CD4-positive, alpha-beta T cell treated with Interleukin-12 subunit alpha and Interleukin-12 subunit beta, for 1 hour (primary cell): ENCODE data around the gene KIAA1191.

ENCODE experiments used
- DNase-seq: peaks from one replicate; pipeline ENCODE4 v3.0.0-alpha.2; 2020

KIAA1191 gene

GRCh38 chr5:176365351-176366231 is 4.0 kb upstream of the KIAA1191 start, which contains the start of gene ARL10:
Gene ARL10 (plus strand): TSS chr5:176365487. CDS start chr5:176365564, 77 bp downstream.
- peak; percentile 54 for DNase-seq

GRCh38 chr5:176364765-176365350 is 3.3 kb upstream of the KIAA1191 start:
- no peak for DNase-seq

- DNase-seq = no peak
Measured at GRCh38 chr5:176362233-176362490, 598 bp upstream of the KIAA1191 start.

DNA sequence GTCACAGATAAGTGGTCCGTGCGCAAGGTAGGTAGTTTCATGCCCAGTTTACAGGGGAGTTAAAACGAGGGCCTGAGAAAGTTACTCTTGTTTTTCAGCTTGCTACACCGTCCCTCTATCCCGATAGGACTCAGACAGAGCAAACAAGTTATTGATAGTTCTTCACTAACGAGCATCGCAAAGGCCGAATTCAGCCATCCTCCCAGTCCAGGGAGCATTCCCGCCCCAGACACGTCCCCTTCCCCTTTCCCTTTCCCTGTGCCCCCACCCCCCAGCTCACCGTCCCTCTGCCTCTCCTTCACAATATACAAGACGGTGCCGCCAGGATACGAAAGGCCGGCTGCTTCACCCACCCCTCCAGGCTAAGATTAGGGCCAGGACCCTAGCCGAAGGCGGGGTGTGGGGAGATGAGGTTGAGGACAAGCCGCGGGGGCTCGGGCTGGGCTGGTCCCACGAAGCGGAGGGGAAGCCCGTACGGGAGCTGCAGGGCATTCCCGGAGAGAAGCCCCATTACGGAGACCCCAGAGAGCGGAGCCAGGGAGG is 599 bp downstream of the KIAA1191 start:
- DNase-seq = no peak

DNA sequence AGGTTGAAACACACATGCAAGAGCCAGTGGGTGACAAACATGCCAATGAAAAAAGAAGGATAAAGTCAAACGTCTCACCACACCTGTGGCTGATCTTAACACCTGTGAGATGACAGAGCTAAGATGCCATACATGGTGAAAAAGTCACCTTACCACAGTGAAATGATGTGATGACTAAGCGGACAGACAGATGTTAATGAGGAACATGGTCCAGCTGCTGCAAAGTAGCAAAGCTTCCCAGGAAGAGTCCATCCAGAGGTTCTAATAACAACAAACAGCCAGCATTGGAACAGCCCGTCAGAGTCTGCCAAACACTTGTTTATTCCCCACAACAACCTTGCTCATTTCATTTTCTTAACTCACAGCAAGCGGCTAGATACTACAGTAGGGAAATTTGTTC is 1.9 kb downstream of the KIAA1191 start:
- no peak for DNase-seq

GRCh38 chr5:176356179-176356566 is 5.4 kb downstream of the KIAA1191 start:
- DNase-seq = no peak

- no peak for DNase-seq
Measured at GRCh38 chr5:176355400-176356178, 6.0 kb downstream of the KIAA1191 start.

- no peak for DNase-seq
Measured at GRCh38 chr5:176353533-176353932, 8.0 kb downstream of the KIAA1191 start.

- DNase-seq = no peak
Measured at GRCh38 chr5:176352116-176352878, 9.3 kb downstream of the KIAA1191 start.

DNA sequence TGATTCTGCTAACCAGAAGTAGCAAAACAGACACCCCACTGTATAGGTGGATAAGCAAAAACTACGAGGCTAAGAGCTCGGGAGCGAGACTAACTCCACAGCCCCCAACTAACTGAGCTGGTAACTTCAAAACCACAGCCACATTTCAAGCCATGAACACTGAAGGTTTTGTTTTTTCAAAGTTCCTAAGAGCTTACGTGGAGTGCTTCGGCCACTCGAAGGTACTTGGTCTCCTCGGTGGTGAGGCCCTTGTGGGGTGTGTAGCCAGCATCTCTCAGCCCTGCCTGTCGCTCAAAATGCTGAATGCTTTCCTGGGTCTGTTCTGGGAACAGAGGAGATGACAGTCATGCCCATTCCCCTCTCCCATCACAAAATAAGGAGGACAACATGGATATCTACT is 11.1 kb downstream of the KIAA1191 start:
- DNase-seq = no peak

DNA sequence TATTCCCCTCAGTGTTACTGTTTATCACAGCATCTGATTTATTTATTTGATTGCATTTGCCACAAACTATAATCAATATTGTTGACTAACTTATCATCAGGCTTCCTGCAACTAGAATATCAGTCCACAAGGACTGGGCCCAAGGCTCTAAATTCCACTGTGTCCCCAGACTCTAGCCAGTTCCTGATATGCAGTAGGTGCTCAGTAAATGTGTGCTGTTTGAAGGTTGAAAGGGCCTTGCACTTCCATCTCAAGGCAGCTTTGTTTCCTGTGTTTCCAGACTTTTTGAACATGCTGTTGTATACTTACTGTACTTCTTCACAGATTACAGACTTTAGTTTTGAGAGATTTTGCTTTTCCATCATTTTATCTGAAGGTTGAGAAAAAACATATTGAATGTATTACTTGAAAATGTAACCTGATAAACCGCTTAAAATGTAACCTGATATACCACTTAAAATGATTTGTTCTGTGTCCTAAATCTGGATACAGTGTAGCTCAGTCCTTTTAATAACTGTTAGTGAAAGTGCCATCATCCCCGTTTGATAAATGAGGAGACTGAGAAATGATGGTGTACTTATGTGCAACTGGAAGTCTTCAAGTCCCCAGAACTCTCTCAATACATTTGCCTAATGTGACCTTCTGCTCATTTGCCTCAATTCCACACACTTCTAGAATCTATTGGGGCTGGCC is 18.7 kb downstream of the KIAA1191 start:
- no peak for DNase-seq

DNA sequence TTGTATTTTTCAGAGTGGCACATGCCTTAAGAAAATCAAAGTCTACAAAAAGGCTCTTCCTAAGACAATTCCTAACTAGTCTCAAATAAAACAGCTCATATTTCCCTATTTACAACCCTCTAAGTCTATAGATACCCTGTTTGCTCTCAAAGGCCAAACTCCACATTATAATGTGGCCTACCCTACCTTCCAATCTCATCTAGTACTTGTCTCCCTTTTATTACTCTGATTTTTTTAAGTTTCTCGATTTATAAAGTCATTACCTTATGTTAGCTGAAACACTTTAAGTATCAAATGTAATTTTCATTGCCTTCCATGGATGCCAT is 19.4 kb downstream of the KIAA1191 start:
- DNase-seq = no peak

- no peak for DNase-seq
Measured at GRCh38 chr5:176341325-176342157, 20.0 kb downstream of the KIAA1191 start.

DNA sequence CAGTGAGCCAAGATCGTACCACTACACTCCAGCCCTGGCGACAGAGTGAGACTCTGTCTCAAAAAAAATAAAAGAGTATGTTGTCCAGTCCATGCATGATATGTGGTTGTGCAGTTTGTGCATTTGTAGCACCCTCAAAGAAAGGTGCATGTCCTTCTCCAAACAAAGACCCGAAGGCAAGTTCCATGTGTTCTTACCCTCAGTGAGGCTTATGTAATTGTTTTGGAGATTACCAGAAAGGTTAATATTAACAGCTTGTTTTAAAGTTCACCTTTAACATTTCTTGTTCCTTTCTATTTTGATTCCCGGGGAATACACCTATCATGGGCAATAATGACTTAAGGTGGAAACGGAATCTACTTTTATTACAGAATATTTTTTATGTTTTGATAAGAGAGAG is 22.3 kb downstream of the KIAA1191 start:
- no peak for DNase-seq

DNA sequence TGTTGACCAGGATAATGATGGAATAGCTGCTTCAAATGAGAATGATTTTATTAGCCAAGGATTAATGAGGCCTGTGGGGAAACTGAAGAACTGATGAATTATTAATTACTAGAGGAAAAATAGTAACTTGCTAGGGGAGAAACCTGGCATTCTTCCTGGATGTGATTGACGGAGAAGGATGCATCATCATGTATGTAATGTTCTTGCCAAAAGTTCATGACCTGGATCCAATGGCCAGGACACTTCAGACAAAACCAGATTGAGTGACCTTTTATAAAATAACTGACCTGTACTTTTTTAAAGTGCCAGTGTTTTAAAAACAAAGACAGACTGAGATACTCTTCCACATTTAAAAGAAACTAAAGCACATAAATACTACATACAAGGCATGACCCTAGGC is 23.7 kb downstream of the KIAA1191 start:
- no peak for DNase-seq

- DNase-seq = no peak
Measured at GRCh38 chr5:176334031-176334770, 27.4 kb downstream of the KIAA1191 start.

- no peak for DNase-seq
Measured at GRCh38 chr5:176320577-176320976, 41.0 kb downstream of the KIAA1191 start.

DNA sequence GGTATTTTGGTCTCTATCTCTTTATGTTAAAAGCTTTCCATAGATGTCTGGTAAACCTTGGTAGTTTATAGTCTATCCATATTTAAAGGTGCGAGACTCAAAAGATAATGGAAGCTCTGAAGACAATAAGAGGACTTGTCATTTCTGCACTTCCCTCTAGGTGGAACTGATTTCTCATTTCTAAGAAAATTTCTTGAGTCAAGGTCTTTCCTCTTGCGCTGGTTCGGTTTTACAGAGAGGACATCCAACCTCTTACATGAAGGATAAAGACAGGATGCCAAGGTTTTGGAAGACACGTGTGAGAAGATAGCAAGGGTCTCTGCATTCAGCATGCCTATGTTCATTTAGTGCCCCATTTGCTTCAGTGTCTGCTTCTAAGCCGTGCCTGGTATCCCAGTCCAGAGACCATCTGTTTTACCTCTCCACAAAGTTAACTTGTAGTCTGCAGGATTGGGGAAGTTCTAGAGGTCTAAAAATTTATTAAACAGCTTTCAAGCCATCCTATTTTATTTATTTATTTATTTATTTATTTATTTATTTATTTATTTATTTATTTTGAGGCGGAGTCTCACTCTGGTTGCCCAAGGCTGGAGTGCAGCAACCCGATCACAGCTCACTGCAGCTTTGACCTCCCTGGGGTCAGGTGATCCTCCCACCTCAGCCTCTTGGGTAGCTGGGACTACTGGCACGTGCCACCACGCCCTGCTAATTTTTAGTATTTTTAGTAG is 41.6 kb downstream of the KIAA1191 start:
- DNase-seq = no peak

GRCh38 chr5:176317534-176318374 is 43.8 kb downstream of the KIAA1191 start:
- no peak for DNase-seq
